HUDEP-2 (cell line): ENCODE measurements around the gene ARL15.
"Not testable (repeated sequence)": the region's sequence is repeated elsewhere in the genome, so short reads cannot be mapped to it uniquely, and the experiment has no call there.

Experiments
- DNase-seq, 76 experiments: peaks; one replicate each; lab custom pipeline; 2025; ENCODE audit not compliant: unreplicated experiment in 76 of 76; lab: John Stamatoyannopoulos, UW

The ARL15 gene

DNA sequence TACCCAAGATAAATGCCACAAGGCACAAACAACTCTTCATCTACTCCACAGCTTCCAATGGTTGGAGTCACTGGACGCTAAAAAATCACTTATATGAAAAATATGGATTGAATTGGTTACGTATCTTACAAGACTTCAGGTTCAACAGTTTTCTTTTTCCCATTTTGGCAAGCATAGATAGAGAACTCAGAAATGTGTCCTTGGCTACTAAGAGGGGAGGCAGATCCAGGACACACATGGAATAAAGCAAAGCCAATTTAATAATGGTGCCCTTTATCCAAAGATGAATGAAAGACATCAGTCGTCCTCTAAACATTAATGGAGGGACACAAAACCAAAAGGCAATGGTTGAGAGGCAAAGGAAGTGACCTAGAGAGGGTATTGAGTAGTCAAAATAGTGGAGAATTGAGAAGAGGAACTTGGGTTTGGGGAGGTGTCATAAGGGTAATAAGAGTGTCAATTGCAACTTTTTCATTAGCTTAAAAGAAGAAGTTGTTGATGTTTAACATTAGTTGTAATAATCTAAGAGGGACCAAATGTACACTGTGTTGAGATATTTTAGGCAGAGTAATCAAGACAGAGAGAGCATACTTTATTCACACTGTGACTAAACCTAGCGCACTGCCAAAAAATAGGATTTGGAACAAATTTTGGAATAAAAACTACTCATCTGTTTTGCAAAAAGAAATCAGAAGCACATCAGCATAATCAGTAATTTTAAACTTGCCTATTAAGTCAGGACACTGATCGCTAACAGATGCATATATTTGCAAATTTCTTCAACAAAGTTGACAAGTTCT is 308.2 kb downstream of the ARL15 start:
- no peak for DNase-seq

DNA sequence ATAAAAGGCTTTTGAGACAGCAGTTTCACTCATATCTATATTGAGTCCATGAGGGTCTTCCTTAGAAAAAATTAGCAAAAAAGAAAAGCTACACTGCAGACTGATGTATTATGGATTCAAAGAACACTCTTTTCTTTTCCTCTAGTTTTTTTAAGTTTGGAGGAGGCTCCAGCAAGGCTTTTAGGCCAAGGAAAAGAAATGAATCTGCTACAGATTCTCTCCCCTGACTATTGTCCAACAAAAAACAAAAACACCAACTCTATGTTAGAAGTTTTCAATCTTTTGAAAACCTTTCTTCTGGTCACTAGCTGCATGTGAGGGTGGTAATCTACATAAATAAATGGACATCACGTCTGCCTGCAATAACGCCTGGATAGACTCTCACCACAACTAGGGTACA is 310.4 kb downstream of the ARL15 start:
- no peak for DNase-seq

DNA sequence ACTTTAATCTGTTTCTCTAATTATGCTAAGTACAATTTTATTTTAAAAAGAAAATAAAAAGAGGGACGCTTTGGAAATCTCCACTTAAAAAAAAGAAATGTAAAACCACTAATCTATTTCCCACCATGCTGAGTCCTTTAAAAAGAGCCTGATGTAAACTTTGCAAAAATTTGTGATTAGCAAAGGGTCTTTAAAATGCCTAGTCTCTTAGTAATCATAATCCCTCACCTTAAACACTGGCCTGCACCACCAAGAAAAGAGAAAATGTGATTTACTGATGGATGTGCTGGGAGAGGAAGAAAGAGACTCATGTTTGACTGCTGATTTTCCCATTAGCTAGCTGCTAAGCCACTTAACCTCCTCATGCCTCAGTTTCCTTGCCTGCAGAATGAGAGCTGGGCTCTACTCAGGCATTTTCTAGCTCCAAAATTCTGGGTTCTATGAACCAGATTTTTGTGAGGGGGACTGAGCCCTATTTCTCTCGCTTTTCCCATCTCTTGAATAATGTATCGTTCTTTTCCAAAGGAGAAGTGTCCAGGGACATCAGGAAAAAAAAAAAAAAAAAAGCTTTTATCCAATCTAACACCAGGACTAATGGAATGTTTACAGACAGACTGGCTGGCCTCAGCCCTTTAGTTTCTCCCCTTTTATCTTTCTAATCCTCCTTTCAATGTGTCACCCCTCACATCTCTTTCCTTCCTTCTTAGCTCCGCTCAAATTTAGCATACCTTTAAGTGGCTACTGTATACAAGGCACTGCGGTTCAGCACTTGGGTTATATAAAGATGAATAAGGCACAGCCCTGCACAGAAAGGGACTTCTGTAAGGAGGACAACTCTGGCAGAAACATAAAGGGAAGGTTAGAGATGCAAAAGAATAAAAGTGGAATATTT is 312.4 kb downstream of the ARL15 start:
- no peak for DNase-seq

DNA sequence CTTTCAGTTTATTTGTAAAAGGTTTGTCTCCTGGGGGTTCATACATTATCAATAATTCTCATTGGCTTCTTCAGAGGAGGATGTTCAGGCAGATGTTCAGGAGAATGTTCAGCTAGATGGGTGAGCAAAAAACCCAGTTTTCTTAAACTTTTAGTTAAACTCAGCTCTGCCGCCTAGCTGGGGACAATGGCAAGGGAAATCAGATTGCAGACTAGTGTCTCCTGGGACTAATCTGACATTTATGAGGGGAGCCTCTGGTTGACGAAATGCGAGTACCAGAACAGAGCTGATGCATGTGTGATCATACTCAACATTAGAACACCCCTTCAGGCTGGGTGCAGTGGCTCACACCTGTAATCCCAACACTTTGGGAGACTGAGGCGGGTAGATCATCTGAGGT is 314.4 kb downstream of the ARL15 start:
- DNase-seq, result no peak

DNA sequence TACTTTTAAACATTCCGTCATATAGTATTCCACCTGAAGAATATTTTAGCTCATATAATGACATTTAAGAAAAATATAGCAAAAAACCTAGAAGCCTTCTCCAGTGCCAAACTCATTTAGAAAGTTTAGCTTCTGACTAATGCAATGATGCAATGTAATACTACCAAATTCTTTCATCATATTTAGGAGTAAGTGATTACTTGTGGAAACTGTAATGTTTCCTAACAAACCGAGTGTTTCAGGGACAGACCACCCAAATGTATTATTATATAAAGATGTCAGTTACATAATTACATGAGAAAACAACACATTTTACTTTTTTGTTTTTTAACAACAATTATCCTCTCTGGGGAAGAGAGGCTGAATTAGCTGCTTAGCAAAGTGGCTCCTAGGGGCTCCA is 316.2 kb downstream of the ARL15 start:
- DNase-seq, result no peak

DNA sequence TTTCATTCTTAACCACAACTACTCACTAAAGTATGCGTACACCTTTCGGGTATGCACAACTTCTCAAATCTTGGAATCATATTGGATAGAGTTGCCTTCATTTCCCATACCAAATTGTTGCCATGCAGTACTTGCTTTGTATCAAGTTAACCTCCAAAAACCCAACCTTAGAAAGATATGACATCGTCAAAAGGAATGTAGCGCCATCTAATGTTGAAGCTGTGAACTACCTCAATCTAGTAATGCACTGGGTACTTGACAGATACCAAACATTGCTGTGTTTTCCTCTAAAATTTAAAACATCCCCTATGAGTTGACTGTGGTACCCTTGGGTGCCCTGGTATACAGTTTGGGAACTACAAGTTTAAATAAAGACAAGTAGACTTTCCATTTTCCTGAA is 318.4 kb downstream of the ARL15 start:
- peak in 16 of 76 experiments; percentile 1 to 39 (median 10) for DNase-seq

DNA sequence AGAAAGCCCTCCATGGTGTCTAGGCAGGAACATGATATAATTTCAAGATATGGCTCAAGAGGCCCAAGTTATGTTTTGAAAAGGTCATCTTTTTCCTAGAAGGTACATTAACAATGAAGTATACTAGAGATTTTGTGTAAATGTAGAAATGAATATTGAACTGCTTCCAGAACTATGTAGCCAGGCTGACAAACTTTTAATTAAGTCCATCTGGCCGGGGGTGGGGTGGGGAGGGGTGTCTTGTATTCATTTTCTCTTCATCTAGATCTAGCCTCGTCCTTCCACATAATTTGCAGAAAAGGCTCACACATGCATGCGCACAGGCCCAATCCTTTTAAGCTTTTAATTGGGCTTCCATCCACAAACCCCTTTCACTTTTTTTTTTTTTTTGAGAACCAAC is 323.3 kb downstream of the ARL15 start:
- DNase-seq, result no peak

DNA sequence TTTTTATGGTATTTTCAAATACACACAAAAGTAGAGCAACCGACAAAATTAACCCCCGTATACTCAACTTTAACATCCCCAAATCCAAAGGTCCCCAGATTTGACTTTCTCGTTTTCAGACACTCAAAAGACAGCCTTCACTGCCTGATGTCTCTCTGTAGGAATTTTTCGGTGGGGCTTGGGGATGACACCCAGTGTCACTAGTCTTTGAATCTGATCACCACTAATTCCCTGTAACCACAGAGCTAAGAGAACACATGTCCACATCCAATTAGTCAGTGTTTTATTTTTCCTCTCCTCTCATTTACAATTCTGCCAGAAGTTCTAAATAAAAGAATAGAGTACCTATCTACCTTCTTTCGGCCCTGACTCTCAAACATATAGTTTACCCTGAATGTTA is 324.6 kb downstream of the ARL15 start:
- DNase-seq, result no peak

DNA sequence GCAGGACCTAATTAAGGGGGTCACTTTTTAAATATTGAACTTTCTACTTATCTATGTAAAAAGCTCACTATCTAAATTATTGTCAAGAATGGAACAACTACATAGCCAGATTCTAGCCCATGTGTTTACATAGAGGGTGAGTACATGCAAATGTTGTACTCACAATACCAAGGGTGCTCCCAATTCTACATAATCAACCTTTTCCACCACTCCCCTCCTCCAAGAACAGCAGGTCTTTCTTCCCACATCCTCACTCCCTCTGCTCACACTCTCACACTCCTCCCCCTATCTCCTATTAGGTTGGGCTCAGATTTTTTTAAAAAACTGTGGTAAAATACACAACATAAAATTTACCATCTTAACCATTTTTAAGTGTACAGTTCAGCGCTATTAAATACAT is 325.4 kb downstream of the ARL15 start:
- no peak for DNase-seq

DNA sequence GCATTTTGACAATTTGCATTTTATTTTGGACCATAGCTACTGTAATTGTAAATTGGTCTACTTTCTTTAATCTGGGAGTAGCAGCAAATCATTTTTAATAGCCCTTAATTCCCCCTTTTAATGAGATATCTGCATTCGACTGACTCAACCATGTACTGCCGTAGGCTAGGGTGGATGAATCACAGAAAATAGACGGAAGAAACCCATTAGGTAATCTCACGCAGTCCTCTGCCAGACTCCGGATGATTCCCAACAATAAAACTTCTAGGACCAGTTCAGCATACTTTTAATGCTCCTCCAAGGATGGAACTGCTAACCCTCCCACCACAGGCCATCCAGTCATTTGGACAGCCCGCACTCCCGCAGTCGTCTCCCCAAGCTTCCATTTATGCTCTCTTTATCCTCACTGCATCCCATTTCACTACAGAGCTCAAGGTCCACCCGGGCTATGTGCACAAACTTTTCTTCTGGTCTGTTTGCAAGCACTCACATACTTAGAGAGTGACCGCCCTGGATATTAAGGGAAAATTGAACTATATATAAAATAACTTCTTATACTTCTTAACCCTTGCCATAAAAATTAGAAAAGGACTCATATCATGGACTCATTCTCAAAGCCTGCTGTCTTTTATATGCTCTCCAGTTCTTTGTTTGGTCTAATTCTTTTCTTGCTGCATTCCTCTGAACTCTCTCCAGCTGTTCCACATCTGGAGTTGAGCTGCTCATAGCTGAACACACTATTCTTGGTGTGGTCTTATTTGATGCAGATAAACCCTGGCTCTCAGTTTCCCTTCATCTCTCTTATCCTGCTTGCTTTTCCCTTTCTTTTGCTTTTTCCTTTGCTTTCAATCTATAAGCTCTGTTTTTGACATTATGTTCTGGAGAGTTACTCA is 326.6 kb downstream of the ARL15 start:
- no peak for DNase-seq

DNA sequence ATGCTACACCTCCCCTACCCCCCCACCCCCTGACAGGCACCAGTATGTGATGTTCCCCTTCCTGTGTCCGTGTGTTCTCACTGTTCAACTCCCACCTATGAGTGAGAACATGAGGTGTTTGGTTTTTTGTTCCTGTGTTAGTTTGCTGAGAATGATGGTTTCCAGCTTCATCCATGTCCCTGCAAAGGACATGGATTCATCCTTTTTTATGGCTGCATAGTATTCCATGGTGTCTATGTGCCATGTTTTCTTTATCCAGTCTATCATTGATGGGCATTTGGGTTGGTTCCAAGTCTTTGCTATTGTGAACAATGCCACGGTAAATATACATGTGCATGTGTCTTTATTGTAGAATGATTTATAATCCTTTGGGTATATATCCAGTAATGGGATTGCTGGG is 328.1 kb downstream of the ARL15 start:
- not testable (repeated sequence) for DNase-seq

DNA sequence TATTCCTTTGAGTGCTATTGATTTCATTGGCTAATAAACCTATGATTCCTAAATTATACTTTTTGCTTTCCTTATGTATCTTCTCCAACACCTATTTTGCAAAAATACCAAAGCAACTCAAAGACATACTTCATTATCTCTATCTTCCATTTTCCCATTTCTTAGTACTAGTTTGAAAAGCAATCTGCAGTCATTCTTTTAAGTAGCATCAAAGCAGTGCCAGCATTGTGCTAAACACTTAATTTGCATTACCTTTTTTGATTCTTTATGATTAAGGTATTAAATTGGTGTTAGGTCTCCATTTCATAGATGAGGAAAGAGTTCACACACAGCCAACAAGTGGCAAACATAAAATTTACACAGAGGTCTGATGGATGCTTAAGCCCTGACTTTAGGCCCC is 330.3 kb downstream of the ARL15 start:
- no peak for DNase-seq

DNA sequence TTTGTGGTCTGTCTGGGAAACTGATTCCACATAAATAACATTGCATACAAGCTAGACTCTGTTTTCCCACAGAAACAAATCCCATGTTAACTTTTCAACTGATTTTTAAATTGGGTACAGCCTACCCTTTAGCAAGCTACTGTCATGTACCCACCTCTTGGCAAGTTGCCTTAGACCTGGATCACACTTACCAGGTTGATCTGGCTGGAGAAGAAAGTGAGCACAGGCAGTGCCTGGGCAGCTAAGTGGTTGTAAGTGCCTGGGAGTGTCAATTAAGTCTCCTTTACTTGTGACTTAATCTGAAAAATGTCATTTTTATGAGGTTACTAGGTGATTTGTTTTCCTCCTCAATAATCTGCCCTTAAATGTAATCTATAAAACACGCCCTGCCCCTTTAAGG is 336.4 kb downstream of the ARL15 start:
- DNase-seq, result no peak

DNA sequence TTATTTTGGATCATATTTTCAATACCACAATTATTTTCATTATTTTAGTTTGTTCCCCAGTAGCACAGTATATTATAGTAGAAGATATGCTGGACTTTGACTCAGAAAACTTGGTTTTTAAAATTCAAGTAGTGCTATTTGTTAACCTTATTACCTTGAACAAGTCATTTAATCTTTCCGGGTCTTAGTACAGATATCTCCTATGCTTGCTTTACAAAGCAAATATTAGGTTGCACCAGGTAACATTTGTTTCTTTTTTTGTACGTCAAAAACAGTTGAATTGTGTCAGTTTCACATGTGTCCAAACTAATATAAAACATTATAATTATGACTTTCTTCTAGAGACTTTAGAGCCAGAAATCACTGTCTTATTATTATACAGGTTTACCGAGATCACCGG is 338.1 kb downstream of the ARL15 start:
- no peak for DNase-seq

DNA sequence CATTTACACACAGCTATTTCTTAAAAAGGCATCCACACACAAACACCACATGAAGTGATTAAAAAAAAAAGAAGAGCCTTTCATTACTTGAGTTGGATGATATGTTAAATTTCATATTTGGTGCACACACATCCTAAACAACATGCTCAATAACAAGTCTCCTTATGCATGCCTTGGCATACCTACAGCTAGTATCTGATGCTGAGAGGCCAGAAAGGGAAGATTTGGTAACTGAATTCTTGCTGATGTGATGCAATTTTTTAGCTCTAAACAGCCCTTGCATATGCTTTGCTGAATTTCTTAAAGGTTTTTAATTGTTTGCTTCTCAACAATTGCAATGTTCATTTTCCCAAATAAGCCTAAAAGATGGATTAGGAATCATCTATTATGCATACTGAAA is 338.8 kb downstream of the ARL15 start:
- DNase-seq, result no peak

DNA sequence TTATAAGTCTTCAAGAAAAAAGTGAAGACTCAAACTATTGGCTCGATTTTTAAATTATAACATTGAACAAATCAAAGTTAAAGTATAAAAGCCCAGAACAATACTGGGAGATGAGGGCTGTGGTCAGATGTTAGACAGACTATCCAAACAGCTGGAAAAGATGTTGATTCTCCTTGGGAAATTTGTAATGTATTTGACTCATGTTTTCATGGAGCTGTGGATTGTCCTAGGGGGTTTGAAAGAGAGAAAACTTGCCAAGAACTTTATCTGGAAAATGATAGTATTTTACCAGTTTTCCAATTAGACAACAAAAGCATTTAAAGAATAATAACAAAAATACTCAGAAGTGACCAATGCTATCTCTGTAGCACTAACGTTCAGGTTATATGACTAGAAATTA is 339.2 kb downstream of the ARL15 start:
- no peak for DNase-seq

DNA sequence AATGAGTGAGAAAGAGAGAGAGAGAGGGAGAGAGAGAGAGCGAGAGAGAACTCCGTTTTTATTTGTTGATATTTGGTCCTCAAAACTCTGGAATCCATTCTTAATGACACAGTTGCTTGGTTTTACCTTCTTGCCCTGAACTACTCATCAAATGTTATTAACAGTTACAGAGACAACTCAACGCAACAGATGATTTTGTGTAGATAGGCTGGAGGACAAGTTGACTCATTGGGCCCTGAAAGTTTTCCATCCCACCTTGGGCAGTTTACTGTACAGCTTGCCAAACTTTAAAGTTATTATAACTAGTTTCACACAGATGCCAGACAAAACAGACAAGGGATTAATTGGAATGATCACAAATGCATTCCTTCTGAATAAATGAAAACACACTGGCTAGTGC is 339.9 kb downstream of the ARL15 start:
- DNase-seq, result peak in 14 of 76 experiments; percentile 1 to 53 (median 12)

DNA sequence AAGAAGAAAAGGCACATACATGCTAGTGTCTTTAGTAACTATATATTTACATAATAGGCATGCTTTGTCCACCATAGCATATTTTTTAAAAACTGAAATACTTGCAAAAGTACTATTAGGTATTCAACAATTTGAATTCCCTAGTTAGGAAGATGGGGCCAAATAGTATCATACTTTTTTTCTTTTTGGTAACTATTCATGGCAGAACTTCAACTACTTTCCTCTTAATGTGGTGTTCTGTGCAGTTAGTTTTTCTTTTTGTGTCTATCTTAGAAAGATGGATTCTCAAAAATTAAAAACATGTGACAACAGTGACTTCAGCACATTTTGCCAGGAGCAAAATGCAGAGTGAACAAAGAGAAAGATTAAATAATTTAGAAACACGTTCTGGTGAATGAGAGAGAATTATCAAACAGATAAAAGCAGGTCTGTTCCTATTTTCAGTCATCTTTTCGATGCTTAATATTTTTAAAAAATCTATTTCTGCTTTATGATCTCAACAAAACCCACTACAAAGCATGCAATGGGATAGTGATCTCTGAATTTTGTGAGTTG is 341.1 kb downstream of the ARL15 start:
- DNase-seq, result no peak

DNA sequence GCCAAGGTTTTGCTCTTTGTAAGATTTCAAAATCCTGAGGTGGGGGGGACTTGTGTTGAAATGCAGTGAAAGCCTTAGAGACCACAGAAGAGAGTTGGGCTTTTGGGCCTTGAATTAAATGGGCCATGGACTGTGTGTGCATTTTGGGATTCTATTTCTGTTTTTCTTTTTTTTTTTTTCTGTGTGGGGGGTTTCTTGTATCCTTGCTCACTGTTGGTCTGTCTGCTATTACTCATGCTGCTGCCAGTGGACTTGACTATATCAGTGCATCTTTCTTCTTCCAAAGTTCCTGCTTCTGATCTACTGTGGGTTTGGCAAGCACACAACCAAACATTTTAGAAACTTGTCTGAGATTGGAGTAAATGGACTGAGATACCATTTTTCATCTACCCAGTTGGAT is 344.9 kb downstream of the ARL15 start:
- no peak for DNase-seq

DNA sequence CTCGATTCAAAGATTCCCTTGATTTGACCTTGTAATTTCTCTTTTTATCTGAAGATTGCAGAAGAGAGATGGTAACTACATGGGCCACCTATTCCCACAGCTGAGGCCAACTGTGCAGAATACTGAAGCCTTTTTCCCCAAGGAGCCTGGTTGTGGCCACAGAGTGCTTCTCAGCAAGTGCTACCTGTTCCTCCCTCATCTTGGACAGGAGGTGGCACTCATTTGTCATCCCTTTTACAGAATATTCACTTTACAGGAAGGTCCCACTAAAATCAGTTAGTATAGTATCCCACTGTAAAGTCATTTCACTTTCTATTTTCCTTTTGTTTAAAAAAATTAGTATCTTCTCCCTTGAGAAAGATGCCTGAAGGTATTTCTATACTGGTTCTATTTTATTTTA is 346.4 kb downstream of the ARL15 start:
- DNase-seq, result no peak

DNA sequence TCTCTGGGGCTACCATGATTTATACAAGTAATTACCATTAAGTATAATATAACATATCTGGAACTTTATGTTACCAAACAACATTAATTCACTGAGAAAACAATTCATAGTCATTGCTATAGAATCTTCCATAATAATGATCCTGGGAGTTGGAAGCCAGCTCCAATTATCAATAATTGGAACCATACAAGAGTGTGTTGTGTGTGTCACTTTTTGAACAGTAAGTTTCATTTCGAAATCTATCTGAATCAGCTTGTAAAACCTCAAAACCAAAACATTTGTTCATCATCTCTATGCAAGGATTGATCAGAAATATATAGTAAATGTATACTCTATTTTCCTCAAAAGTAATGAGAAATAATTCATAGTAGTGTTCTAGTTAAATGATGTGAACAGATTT is 348.1 kb downstream of the ARL15 start:
- DNase-seq, result no peak
